ENCODE results near the gene SLMAP. TPM values are rescaled to one million over a fixed set of nuclear protein-coding genes. Genes with fewer than 3 reads are reported as not detected.

The SLMAP gene
- total RNA-seq, 1 experiment from 2014 or later = 49.2 TPM

DNA sequence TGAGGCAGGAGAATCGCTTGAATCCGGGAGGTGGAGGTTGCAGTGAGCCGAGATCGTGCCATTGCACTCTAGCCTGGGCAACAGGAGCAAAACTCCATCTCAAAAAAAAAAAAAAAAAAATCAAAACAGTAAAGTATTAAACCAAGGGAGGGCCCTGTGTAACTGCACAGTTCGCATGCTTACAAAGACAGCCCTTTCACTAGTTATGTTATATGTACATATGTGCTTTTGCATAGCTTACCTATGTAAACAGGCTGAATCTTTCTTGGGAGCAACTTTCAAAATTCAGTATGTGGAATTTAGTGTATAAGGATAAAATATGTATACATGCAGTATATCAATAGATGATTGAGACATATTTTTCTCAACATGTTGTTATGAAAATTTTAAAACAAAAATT is 16.1 kb upstream of the SLMAP start:
- no TSS peak for BruUV-seq (replicated peaks)
- DNase-seq (ENCODE audit: low read depth, low spot score) (no peak), ATAC-seq (no peak)
- TF ChIP-seq POLR2AphosphoS5 (IDR thresholded peaks at IDR 0.05; ENCODE audit: low read depth, low read length) = no peak
- TF ChIP-seq TCF7L2 (IDR thresholded peaks at IDR 0.05; ENCODE audit: low read depth, low read length) = no peak
- TF ChIP-seq, protein P1, sequence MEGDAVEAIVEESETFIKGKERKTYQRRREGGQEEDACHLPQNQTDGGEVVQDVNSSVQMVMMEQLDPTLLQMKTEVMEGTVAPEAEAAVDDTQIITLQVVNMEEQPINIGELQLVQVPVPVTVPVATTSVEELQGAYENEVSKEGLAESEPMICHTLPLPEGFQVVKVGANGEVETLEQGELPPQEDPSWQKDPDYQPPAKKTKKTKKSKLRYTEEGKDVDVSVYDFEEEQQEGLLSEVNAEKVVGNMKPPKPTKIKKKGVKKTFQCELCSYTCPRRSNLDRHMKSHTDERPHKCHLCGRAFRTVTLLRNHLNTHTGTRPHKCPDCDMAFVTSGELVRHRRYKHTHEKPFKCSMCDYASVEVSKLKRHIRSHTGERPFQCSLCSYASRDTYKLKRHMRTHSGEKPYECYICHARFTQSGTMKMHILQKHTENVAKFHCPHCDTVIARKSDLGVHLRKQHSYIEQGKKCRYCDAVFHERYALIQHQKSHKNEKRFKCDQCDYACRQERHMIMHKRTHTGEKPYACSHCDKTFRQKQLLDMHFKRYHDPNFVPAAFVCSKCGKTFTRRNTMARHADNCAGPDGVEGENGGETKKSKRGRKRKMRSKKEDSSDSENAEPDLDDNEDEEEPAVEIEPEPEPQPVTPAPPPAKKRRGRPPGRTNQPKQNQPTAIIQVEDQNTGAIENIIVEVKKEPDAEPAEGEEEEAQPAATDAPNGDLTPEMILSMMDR (IDR thresholded peaks at IDR 0.05) = no peak
- no peak for TF ChIP-seq SIN3A (IDR thresholded peaks at IDR 0.05; ENCODE audit: borderline replicate concordance, insufficient read depth, low read depth, low read length)
- TF ChIP-seq, protein P2, sequence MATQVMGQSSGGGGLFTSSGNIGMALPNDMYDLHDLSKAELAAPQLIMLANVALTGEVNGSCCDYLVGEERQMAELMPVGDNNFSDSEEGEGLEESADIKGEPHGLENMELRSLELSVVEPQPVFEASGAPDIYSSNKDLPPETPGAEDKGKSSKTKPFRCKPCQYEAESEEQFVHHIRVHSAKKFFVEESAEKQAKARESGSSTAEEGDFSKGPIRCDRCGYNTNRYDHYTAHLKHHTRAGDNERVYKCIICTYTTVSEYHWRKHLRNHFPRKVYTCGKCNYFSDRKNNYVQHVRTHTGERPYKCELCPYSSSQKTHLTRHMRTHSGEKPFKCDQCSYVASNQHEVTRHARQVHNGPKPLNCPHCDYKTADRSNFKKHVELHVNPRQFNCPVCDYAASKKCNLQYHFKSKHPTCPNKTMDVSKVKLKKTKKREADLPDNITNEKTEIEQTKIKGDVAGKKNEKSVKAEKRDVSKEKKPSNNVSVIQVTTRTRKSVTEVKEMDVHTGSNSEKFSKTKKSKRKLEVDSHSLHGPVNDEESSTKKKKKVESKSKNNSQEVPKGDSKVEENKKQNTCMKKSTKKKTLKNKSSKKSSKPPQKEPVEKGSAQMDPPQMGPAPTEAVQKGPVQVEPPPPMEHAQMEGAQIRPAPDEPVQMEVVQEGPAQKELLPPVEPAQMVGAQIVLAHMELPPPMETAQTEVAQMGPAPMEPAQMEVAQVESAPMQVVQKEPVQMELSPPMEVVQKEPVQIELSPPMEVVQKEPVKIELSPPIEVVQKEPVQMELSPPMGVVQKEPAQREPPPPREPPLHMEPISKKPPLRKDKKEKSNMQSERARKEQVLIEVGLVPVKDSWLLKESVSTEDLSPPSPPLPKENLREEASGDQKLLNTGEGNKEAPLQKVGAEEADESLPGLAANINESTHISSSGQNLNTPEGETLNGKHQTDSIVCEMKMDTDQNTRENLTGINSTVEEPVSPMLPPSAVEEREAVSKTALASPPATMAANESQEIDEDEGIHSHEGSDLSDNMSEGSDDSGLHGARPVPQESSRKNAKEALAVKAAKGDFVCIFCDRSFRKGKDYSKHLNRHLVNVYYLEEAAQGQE (IDR thresholded peaks at IDR 0.05; ENCODE audit: insufficient read depth in 1 of 2, low read depth in 2 of 2, low read length in 1 of 2) = no peak
- Histone ChIP-seq H3K27ac (ENCODE audit: low read length) (no peak overlapping the region), H3K36me3 (ENCODE audit: control insufficient read depth, insufficient read depth, low read length) (no peaks in the 10 kb centered on the region), H3K9me3 (ENCODE audit: control insufficient read depth, insufficient read depth, low read depth, low read length) (no peaks in the 10 kb centered on the region), H3K27me3 (ENCODE audit: control insufficient read depth, insufficient read depth, low read length) (no peaks in the 10 kb centered on the region), H3K4me3 (ENCODE audit: low read depth in 2 of 2, low read length in 2 of 2) (no peak overlapping the region), H3K4me1 (ENCODE audit: control insufficient read depth, insufficient read depth, low read length) (no peaks in the 10 kb centered on the region)
- ChIA-PET CTCF (no interaction called here), POLR2A (no interaction called here)
- in situ Hi-C loops (cut with HindIII; ENCODE audit: low pct_unique_long_range_greater_than_20kb, low sequenced_read_pairs) (no loop called here), intact Hi-C loops (cut with micrococcal nuclease; ENCODE audit: unreplicated experiment) (no loop called here)

- in situ Hi-C loops (cut with HindIII; ENCODE audit: low pct_unique_long_range_greater_than_20kb, low sequenced_read_pairs) = no loop called here
- no peaks in the 10 kb centered on the region for H3K4me1 ChIP-seq (ENCODE audit: control insufficient read depth, insufficient read depth, low read length)
- ATAC-seq (no peak), DNase-seq (ENCODE audit: low read depth, low spot score) (no peak)
- no peaks in the 10 kb centered on the region for H3K9me3 ChIP-seq (ENCODE audit: control insufficient read depth, insufficient read depth, low read depth, low read length)
- ChIA-PET POLR2A (no interaction called here), CTCF (no interaction called here)
- TF ChIP-seq, protein P1 (IDR thresholded peaks at IDR 0.05) = no peak
- TF ChIP-seq POLR2AphosphoS5 (IDR thresholded peaks at IDR 0.05; ENCODE audit: low read depth, low read length) (no peak), SIN3A (IDR thresholded peaks at IDR 0.05; ENCODE audit: borderline replicate concordance, insufficient read depth, low read depth, low read length) (no peak), TCF7L2 (IDR thresholded peaks at IDR 0.05; ENCODE audit: low read depth, low read length) (no peak)
- TF ChIP-seq, protein P2 (IDR thresholded peaks at IDR 0.05; ENCODE audit: insufficient read depth in 1 of 2, low read depth in 2 of 2, low read length in 1 of 2) = no peak
- H3K36me3 ChIP-seq (ENCODE audit: control insufficient read depth, insufficient read depth, low read length) = no peaks in the 10 kb centered on the region
- intact Hi-C loops (cut with micrococcal nuclease; ENCODE audit: unreplicated experiment) = no loop called here
- H3K4me3 ChIP-seq (ENCODE audit: low read depth in 2 of 2, low read length in 2 of 2) = no peak overlapping the region
- BruUV-seq (replicated peaks) = no TSS peak
- no peaks in the 10 kb centered on the region for H3K27me3 ChIP-seq (ENCODE audit: control insufficient read depth, insufficient read depth, low read length)
- H3K27ac ChIP-seq (ENCODE audit: low read length) = no peak overlapping the region
Observed at GRCh38 chr3:57743496-57743895, 12.6 kb upstream of the SLMAP start.
